ENCODE results near the gene TSPEAR.

DNA sequence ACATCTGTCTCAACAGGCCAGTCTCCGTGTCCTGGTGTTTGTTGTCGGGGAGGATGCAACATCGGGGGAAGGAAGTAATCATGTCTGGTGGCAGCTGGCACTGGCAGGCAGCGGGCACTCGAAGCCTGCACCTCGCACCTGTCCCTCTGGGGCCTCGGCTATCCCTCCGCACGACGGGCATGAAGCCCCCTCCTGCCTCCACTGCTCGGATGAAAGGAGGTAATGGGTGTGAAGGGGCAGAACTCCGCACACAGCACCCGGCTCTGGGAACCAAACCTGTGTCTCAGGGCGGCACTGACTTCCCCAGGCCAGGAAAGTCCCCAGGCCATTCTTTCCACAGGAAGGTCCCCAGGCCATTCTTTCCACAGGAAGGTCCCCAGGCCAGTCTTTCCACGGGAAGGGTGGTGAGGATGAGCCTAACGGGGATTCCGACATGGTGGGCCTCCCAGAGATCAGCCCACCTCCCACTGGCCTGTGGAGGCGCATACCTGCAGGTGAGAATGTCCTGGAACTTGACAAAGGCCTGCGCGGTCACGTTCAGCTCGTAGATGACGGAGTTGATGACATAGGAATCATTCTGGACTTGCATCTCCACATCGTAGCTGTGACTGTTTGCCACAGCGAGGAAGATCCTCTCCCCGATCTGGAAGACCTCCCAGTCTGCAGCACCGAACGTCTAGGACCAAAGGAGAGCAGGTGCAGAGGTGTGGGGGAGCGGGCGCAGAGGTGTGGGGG is 202.5 kb downstream of the TSPEAR start:
- TF ChIP-seq CTCF (IDR thresholded peaks at IDR 0.05) (no peak), ZFX (IDR thresholded peaks at IDR 0.05; ENCODE audit: borderline replicate concordance) (no peak)

All from 22Rv1 (cell line).